A549 (cell line): Measurements from ENCODE around the gene ZBTB4. TPM values are rescaled to one million over a fixed set of nuclear protein-coding genes. Genes with fewer than 3 reads are reported as not detected.

Source experiments
- ATAC-seq, 2 experiments: fragments of 200-7000 bp in 1 of 2; fragments of >200 bp in 1 of 2; cut with Nextera tagmentation in 1 of 2; cut with Tn5 transposase in 1 of 2; 3 replicates each; pipeline versions ENCODE4 v1.8.0 to v1.9.1; 2018 to 2020; ENCODE audit warnings: mild to moderate bottlenecking in 1 of 2, moderate library complexity in 1 of 2
- CTCF ChIA-PET: fragments of 300-600 bp; sonication (Branson Sonifier 250); formaldehyde crosslinking; extraction: SDS; loops from one replicate; lab custom pipeline; 2021; ENCODE audit warnings: antibody characterized with exemption, inconsistent platforms; lab: Yijun Ruan, JAX
- POLR2A ChIA-PET: fragments of 350-600 bp; formaldehyde crosslinking; extraction: SDS; loops from one replicate; lab custom pipeline; 2021; ENCODE audit warnings: antibody characterized with exemption, inconsistent platforms; lab: Yijun Ruan, JAX
- DNase-seq, 2 experiments: peaks; one replicate each; pipeline versions ENCODE4 v3.0.0 to v3.0.0-alpha.2; 2011 to 2016; ENCODE audit warnings: low read depth in 1 of 2, low spot score in 1 of 2
- FAIRE-seq: peaks from 2 replicates; lab custom pipeline; 2011; peaks lifted over from hg19 to GRCh38; lab: Jason Lieb, UNC
- H3K27ac ChIP-seq, 2 experiments: fragments of >200 bp; sonication (Bioruptor Twin); formaldehyde crosslinking; 3 replicates each; pipeline ENCODE4 v1.5.1; 2016 to 2017
- H3K4me1 ChIP-seq: fragments of >200 bp; sonication (Bioruptor Twin); formaldehyde crosslinking; 3 replicates; pipeline ENCODE4 v1.6.1; 2016
- H3K4me2 ChIP-seq: fragments of >200 bp; sonication (Bioruptor Twin); formaldehyde crosslinking; 3 replicates; pipeline ENCODE4 v1.6.1; 2016
- H3K4me3 ChIP-seq: fragments of >200 bp; sonication (Bioruptor Twin); formaldehyde crosslinking; 3 replicates; pipeline ENCODE4 v1.5.1; 2016
- H3K9me3 ChIP-seq: fragments of >200 bp; sonication (Bioruptor Twin); formaldehyde crosslinking; 3 replicates; pipeline ENCODE4 v1.6.1; 2016
- CBX8 ChIP-seq: fragments of 200-600 bp; sonication (generic); IDR thresholded peaks from 2 replicates; pipeline ENCODE4 v1.6.1; 2016
- CEBPB ChIP-seq, 2 experiments: fragments of >200 bp in 1 of 2; sonication (Bioruptor Twin) in 1 of 2; formaldehyde crosslinking in 1 of 2; IDR thresholded peaks; 2 replicates each; pipeline ENCODE4 v1.6.1; 2012 to 2016
- CHD4 ChIP-seq: fragments of 200-600 bp; sonication (generic); IDR thresholded peaks from 2 replicates; pipeline ENCODE4 v1.6.1; 2016; ENCODE audit warnings: antibody characterized with exemption, mild to moderate bottlenecking, borderline replicate concordance
- ELK1 ChIP-seq: fragments of 150-350 bp; IDR thresholded peaks from 2 replicates; pipeline ENCODE4 v1.6.1; 2014; ENCODE audit warnings: low read depth, mild to moderate bottlenecking, low read length
- GATA3 ChIP-seq: IDR thresholded peaks from 2 replicates; pipeline ENCODE4 v1.6.1; 2012; ENCODE audit warnings: borderline replicate concordance
- HDAC2 ChIP-seq: fragments of 200-600 bp; sonication (generic); IDR thresholded peaks from 2 replicates; pipeline ENCODE4 v1.6.1; 2016
- HEYL ChIP-seq: fragments of 250-450 bp; sonication (Bioruptor Pico); IDR thresholded peaks from 2 replicates; pipeline ENCODE4 v1.8.0; 2021; ENCODE audit warnings: mild to moderate bottlenecking, moderate library complexity
- HOXA7 ChIP-seq: fragments of 250-450 bp; sonication (Bioruptor Pico); IDR thresholded peaks from 2 replicates; pipeline ENCODE4 v1.5.0; 2020; ENCODE audit warnings: mild to moderate bottlenecking, moderate library complexity
- HOXB5 ChIP-seq: fragments of 250-450 bp; sonication (Bioruptor Pico); IDR thresholded peaks from 2 replicates; pipeline ENCODE4 v1.5.0; 2020; ENCODE audit warnings: mild to moderate bottlenecking, moderate library complexity
- JUN ChIP-seq, 2 experiments: fragments of >200 bp; sonication (Bioruptor Twin); formaldehyde crosslinking; IDR thresholded peaks; 2 replicates in 1 of 2; 3 replicates in 1 of 2; pipeline ENCODE4 v1.6.1; 2016 to 2017
- MAFK ChIP-seq: fragments of 450-650 bp; IDR thresholded peaks from 2 replicates; pipeline ENCODE4 v1.6.1; 2014; ENCODE audit not compliant: partially characterized antibody
- NR3C1 ChIP-seq: fragments of >200 bp; sonication (Bioruptor Twin); formaldehyde crosslinking; IDR thresholded peaks from 3 replicates; pipeline ENCODE4 v1.6.1; 2017
- POLR2A ChIP-seq: IDR thresholded peaks from 2 replicates; pipeline ENCODE4 v1.6.1; 2012; ENCODE audit warnings: mild to moderate bottlenecking, low read length
- POLR2AphosphoS2 ChIP-seq: conservative IDR thresholded peaks from 2 replicates; pipeline ENCODE4 v1.6.1; 2012; ENCODE audit warnings: low read length, improper control_type of control experiment, inconsistent platforms
- RAD21 ChIP-seq, 2 experiments: fragments of >200 bp in 1 of 2; sonication (Bioruptor Twin) in 1 of 2; formaldehyde crosslinking in 1 of 2; IDR thresholded peaks in 1 of 2; conservative IDR thresholded peaks in 1 of 2; 2 replicates in 1 of 2; 3 replicates in 1 of 2; pipeline ENCODE4 v1.6.1; 2012 to 2018; ENCODE audit warnings: inconsistent platforms in 1 of 2
- RARB ChIP-seq: fragments of 250-450 bp; sonication (Bioruptor Pico); IDR thresholded peaks from 2 replicates; pipeline ENCODE4 v1.8.0; 2021; ENCODE audit warnings: mild to moderate bottlenecking, moderate library complexity
- RFX5 ChIP-seq: fragments of 450-650 bp; IDR thresholded peaks from 2 replicates; pipeline ENCODE4 v1.7.1; 2014; ENCODE audit warnings: antibody characterized with exemption, mild to moderate bottlenecking, moderate library complexity
- RNF2 ChIP-seq: fragments of 200-600 bp; sonication (generic); IDR thresholded peaks from 2 replicates; pipeline ENCODE4 v1.6.1; 2016; ENCODE audit warnings: low read depth, mild to moderate bottlenecking, antibody characterized with exemption, moderate library complexity, borderline replicate concordance
- TFCP2L1 ChIP-seq: fragments of 250-450 bp; sonication (Bioruptor Pico); IDR thresholded peaks from 2 replicates; pipeline ENCODE4 v1.5.0; 2021; ENCODE audit warnings: mild to moderate bottlenecking
- TP53 ChIP-seq: fragments of 250-450 bp; sonication (Bioruptor Pico); IDR thresholded peaks from 2 replicates; pipeline ENCODE4 v1.5.0; 2021; ENCODE audit warnings: mild to moderate bottlenecking, moderate library complexity
- USF2 ChIP-seq: fragments of 450-650 bp; IDR thresholded peaks from 2 replicates; pipeline ENCODE4 v1.6.1; 2014; ENCODE audit warnings: antibody characterized with exemption
- ZC3H11A ChIP-seq: fragments of 450-650 bp; IDR thresholded peaks from 2 replicates; pipeline ENCODE4 v1.6.1; 2014; ENCODE audit warnings: antibody characterized with exemption, mild to moderate bottlenecking
- ZFP36 ChIP-seq: fragments of 450-650 bp; IDR thresholded peaks from 2 replicates; pipeline ENCODE4 v1.6.1; 2014; ENCODE audit warnings: borderline replicate concordance; ENCODE audit not compliant: partially characterized antibody
- ZNF302 ChIP-seq: fragments of 250-450 bp; sonication (Bioruptor Pico); IDR thresholded peaks from 2 replicates; pipeline ENCODE4 v1.9.0; 2021; ENCODE audit warnings: inconsistent platforms, mild to moderate bottlenecking, moderate library complexity
- WGBS: methylation state at CpG from one replicate; pipeline ENCODE4 v1.1.6; 2017; ENCODE audit errors: missing lambda C conversion rate; 5-methylcytosine and 5-hydroxymethylcytosine counted together
- polyA plus RNA-seq, 4 experiments: library from polyadenylated mRNA; depleted of rRNA in 3 of 4; stranded (reverse); fragments of >200 nt; fragmentation: RNase III in 1 of 4; extraction: RNeasy Plus Mini Kit Qiagen cat#74134 plus additional on column Dnase treatment in 1 of 4; gene quantifications; 2 replicates in 3 of 4; 3 replicates in 1 of 4; pipeline ENCODE4 v1.2.3, GENCODE V29; 2011 to 2017
- TF ChIP-seq, protein P1 (sequence below): fragments of >200 bp; sonication (Bioruptor Twin); formaldehyde crosslinking; IDR thresholded peaks from 2 replicates; pipeline ENCODE4 v1.6.1; 2016
- TF ChIP-seq, protein P2 (sequence below): IDR thresholded peaks from 2 replicates; pipeline ENCODE4 v1.6.1; 2012
- TF ChIP-seq, protein P3 (sequence below): fragments of 200-600 bp; sonication (generic); IDR thresholded peaks from 2 replicates; pipeline ENCODE4 v1.6.1; 2016; ENCODE audit warnings: antibody characterized with exemption, mild to moderate bottlenecking, moderate library complexity

ZBTB4 gene
- polyA plus RNA-seq, 2 of the 4 experiments (the other 2 are of a cell fraction): 14.4 to 28.2 TPM

- ATAC-seq (no peak; a peak in 1 of 6 replicates), FAIRE-seq (no peak), DNase-seq (no peak)
- Histone ChIP-seq H3K4me3 (no peak overlapping the region), H3K9me3 (no peaks in the 10 kb centered on the region), H3K4me1 (no peaks in the 10 kb centered on the region), H3K4me2 (no peak overlapping the region), H3K27ac (no peak overlapping the region)
- CTCF ChIA-PET: interaction anchor here (1.2 to 7.4 kb wide), 5 partner anchors 16 to 141 kb away, joined by 3 to 72 read pairs (median 14); partner anchors contain the start of gene SENP3
- 99% methylated on average over 10 of the region's 10 CpGs for WGBS
- TF ChIP-seq ZC3H11A: no peak
- no peak for TF ChIP-seq RFX5
- TF ChIP-seq ELK1: no peak
- no peak for TF ChIP-seq GATA3
- no peak for TF ChIP-seq HOXA7 (CRISPR knock-in tag)
- TF ChIP-seq, protein P1, sequence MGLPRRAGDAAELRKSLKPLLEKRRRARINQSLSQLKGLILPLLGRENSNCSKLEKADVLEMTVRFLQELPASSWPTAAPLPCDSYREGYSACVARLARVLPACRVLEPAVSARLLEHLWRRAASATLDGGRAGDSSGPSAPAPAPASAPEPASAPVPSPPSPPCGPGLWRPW: no peak
- TF ChIP-seq USF2: no peak
- TF ChIP-seq CHD4: no peak
- no peak for TF ChIP-seq RNF2
- TF ChIP-seq HEYL (CRISPR knock-in tag): no peak
- POLR2A ChIA-PET: interaction anchor here (1.4 kb wide), 1 partner anchor 12 kb away, joined by 4 read pairs; no protein-coding TSS in a partner anchor
Measured at GRCh38 chr17:7497228-7497627, 17.8 kb upstream of the ZBTB4 start.

DNA sequence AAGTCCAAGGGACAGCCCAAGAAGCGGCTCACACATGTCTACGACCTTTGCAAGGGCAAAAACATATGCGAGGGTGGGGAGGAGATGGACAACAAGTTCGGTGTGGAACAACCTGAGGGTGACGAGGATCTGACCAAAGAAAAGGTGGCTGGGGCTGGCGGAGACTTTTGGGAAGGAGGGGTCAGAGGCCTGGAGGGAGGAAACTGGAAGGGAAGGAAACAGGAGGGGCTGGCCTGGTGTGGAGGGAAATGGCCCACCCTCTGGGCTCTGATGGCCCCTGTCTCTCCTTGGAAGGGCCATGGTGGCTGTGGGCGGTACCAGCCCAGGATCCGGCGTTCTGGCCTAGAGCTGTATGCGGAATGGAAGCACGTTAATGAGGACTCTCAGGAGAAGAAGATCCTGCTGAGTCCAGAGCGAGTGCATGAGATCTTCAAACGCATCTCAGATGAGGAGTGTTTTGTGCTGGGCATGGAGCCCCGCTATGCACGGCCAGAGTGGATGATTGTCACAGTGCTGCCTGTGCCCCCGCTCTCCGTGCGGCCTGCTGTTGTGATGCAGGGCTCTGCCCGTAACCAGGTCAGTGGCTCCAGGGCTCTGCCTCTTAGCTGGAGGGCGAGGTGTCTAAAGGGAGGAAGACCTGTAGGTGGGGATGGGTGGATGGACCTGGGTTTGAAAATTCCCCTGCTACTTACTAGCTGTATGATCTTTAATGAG lies 17.2 kb upstream of the ZBTB4 start:
- no peak for FAIRE-seq
- H3K4me2 ChIP-seq: no peak overlapping the region
- ATAC-seq: peak in 1 of 2 experiments; percentile 14; a peak in 2 of 6 replicates
- DNase-seq: no peak
- WGBS: 95% methylated on average over 19 of the region's 20 CpGs
- ChIA-PET POLR2A (interaction anchor here (1.4 kb wide), 1 partner anchor 11 kb away, joined by 4 read pairs; no protein-coding TSS in a partner anchor), CTCF (interaction anchor here (0.8 to 7.4 kb wide), 6 partner anchors 17 to 141 kb away, joined by 3 to 72 read pairs (median 10); partner anchors contain the start of genes SENP3 and ZBTB4)
- no peak overlapping the region for H3K4me3 ChIP-seq
- H3K9me3 ChIP-seq: no peaks in the 10 kb centered on the region
- peaks cover 1% of the 10 kb centered on the region; the same call in 1 of the 3 replicates for H3K4me1 ChIP-seq
- TF ChIP-seq TFCP2L1 (no peak), JUN (IDR thresholded peaks at IDR 0.05) (0 out of 5 replicates have a peak, but pooled peaks of 1 of the 2 experiments have one; percentile 5), POLR2AphosphoS2 (0 out of 2 replicates have a peak, but pooled peaks have one; percentile 28), RARB (CRISPR knock-in tag) (no peak)
- H3K27ac ChIP-seq: no peak overlapping the region

- no peak overlapping the region for H3K27ac ChIP-seq
- ATAC-seq: no peak
- peaks cover 7% of the 10 kb centered on the region; the same call in 1 of the 3 replicates for H3K4me1 ChIP-seq
- H3K4me3 ChIP-seq: no peak overlapping the region
- H3K4me2 ChIP-seq: no peak overlapping the region
- no peak for FAIRE-seq
- CTCF ChIA-PET: interaction anchor here (0.8 to 6.2 kb wide), 4 partner anchors 12 to 65 kb away, joined by 3 to 43 read pairs (median 11); partner anchors contain the start of genes SENP3 and ZBTB4
- no peak for DNase-seq
- H3K9me3 ChIP-seq: no peaks in the 10 kb centered on the region
- WGBS: 95% methylated on average over 12 of the region's 12 CpGs
- POLR2A ChIA-PET: no interaction called here
- TF ChIP-seq NR3C1 (no peak), POLR2A (no peak), MAFK (no peak), ZFP36 (no peak), HOXB5 (CRISPR knock-in tag) (no peak), TP53 (CRISPR knock-in tag) (no peak), CBX8 (no peak), RAD21 (conservative IDR thresholded peaks at IDR 0.05 in 1 of 2, IDR thresholded peaks at IDR 0.05 in 1 of 2) (no peak), JUN (IDR thresholded peaks at IDR 0.05) (no peak), CEBPB (IDR thresholded peaks at IDR 0.05) (no peak), RNF2 (no peak), ZNF302 (CRISPR knock-in tag) (no peak), HDAC2 (no peak)
- TF ChIP-seq, protein P2, sequence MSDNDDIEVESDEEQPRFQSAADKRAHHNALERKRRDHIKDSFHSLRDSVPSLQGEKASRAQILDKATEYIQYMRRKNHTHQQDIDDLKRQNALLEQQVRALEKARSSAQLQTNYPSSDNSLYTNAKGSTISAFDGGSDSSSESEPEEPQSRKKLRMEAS: no peak
- TF ChIP-seq, protein P1: no peak
- TF ChIP-seq, protein P3, sequence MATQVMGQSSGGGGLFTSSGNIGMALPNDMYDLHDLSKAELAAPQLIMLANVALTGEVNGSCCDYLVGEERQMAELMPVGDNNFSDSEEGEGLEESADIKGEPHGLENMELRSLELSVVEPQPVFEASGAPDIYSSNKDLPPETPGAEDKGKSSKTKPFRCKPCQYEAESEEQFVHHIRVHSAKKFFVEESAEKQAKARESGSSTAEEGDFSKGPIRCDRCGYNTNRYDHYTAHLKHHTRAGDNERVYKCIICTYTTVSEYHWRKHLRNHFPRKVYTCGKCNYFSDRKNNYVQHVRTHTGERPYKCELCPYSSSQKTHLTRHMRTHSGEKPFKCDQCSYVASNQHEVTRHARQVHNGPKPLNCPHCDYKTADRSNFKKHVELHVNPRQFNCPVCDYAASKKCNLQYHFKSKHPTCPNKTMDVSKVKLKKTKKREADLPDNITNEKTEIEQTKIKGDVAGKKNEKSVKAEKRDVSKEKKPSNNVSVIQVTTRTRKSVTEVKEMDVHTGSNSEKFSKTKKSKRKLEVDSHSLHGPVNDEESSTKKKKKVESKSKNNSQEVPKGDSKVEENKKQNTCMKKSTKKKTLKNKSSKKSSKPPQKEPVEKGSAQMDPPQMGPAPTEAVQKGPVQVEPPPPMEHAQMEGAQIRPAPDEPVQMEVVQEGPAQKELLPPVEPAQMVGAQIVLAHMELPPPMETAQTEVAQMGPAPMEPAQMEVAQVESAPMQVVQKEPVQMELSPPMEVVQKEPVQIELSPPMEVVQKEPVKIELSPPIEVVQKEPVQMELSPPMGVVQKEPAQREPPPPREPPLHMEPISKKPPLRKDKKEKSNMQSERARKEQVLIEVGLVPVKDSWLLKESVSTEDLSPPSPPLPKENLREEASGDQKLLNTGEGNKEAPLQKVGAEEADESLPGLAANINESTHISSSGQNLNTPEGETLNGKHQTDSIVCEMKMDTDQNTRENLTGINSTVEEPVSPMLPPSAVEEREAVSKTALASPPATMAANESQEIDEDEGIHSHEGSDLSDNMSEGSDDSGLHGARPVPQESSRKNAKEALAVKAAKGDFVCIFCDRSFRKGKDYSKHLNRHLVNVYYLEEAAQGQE: no peak
Measured at GRCh38 chr17:7495906-7496434, 16.5 kb upstream of the ZBTB4 start.
